ENCODE measurements around the gene KCNMA1. TPM values are rescaled to one million over a fixed set of nuclear protein-coding genes. Genes with fewer than 3 reads are reported as not detected.
"Not testable (repeated sequence)": the region's sequence is repeated elsewhere in the genome, so short reads cannot be mapped to it uniquely, and the experiment has no call there.

Gene KCNMA1
- 44.0 TPM for total RNA-seq

DNA sequence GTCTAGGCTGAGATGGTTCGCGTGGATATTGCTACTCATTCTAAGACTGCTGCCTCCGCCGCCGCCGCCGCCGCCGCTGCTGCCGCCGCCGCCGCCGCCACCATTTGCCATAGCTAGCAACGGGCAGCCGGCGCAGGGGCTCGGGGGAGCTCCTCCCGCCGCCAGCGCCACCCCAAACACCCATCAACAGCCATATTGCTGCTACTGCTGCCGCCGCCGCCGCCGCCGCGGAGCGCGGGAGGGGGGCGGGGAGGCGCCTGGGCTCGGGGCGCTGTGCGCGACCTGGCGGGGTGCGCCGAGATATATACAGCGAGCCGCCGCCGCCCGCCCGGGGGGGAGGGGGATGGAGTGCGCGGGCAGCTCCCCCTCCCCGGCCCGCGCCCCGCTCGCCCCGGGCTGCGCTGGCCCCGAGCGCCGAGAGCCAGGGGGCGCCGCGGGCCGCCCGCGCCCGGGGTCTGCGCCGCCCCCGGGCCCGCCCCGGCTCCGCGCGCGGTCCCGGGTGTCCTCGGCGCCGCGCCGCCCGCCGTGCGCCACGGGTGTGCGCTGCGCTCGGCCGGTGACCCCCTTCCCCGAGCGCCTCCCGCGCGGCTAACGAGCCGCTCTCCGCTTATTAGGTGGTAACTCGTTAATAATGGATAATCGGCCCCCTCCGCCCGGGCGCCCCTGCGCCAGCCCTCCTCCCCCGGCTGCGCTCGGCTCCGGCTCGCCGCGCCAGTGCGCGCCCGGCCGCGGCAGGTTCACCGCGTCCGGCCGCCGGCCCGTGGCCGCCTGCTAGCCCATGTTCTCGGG is at the start of gene KCNMA1:
Gene KCNMA1, minus strand, starts transcription at position 277 of the 789 bp plus-strand sequence.
- ATAC-seq (peak; percentile 70), DNase-seq (ENCODE audit: low spot score) (peak; percentile 61)

DNA sequence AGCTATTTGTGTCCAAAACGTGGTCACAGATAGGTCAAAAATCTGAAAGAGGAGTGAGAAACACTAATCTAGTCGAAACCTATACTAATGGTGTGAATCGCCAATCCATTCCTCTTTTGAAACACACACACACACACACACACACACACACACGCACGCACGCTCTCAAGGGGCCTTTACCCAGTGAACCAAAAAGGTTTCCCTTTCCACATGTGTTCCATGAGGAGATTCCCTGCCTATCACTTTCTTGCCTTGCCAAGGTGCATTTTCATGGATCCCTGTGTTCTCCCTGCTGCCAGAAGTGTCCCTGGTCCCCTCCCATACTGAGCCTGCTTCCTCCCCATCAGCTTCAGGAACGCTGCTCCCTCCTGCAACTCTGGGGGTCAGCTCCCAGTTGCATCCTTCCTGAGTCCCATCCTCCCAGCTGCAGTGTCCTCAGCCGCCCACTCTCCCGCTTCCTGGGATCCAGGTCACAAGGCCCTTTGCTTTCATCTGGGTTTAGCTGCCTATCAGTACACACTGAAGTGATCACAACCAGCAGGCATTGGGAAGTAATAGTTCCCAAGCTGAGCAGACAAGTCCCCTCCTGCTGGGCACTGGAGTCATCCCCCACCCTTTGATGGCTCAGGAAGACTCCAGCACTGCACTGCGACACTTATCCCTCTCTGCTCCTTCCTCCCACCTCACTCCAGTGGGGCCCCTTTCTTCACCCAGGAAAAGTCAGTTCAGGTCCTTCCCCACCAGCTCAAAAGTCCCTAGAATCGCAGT is 49.2 kb upstream of the KCNMA1 start:
- DNase-seq (ENCODE audit: low spot score) (no peak), ATAC-seq (no peak)

DNA sequence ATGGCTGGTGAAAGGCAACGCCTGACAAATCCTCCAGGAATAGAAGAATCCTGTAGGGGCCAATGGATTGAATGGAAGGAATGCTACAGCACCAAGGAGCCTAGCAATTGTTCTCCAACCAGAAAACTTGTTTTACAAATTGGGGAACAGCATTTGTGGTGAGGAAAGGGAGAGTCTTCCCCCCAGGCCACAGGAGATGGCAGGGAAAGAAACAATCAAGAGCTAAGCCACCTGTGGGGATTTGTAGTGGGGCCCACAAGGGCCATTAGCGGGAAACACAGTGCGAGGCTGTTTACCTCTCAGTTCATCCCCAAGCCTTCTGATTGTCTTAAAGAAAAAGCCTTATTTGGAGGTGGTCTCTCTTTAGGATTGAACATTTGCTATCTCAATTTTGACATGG is 48.5 kb upstream of the KCNMA1 start:
- DNase-seq (ENCODE audit: low spot score): no peak
- ATAC-seq: no peak

DNA sequence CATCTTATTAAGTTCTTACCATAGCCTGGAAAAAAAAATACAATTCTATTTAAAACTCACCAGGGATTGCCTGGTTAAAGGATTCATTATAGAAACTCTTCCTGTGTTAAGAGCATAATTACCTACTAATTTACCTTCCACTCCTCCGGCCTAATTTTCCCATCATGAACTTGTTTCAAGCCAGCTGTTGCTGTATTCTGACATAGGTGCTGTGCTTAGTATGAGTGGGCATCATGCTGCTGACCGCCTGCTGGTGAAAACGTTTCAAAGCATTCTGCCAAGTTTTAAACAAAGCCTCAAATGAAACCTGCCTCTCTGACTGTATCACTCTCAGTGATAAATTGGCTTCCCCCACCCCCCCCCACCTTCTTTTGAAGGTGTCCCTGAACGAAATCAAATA is 47.8 kb upstream of the KCNMA1 start:
- ATAC-seq: no peak
- no peak for DNase-seq (ENCODE audit: low spot score)

DNA sequence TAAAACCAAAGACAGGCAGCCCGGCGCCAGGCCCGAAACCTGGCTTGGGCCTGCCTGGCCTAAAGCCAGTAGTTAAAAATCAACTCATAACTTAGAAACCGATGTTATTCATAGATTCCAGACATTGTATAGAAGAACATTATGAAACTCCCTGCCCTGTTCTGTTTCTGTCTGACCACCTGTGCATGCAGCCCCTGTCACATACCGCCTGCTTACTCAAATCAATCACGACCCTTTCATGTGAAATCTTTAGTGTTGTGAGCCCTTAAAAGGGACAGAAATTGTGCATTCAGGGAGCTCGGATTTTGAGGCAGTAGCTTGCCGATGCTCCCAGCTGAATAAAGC is 45.5 kb upstream of the KCNMA1 start:
- not testable (repeated sequence) for ATAC-seq; DNase-seq (ENCODE audit: low spot score)

DNA sequence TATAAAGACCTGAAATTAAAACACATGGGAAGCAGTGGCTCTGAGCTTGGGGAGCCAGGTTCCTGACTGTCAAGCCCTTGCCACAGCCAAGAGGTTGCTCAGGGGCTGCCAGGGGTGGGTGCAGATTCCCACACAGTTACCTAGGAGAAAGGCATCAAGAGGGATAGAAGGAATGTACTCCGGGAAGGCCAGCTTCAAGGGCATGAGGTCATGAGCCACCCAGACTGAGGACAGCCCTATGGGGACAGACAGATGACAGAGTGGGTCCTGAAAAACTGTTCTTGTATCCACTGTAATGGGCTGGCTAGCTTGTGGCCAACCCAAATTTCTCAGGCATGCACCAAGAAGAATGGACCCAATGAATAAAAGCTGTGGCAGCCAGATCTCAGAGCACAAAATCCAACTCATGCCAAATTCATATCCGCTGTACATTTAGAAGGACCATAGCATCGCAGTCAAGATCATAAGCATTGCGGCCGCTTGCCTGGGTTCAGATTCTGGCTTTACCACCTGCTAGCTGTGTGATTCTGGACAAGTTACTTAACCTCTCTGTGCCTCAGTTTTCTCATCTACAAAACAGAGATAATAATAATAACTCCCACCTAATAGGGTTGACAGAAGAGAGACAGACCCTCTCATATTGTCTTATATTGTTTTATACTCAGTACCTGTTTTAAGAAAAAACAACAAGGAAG is 44.9 kb upstream of the KCNMA1 start:
- ATAC-seq: no peak
- no peak for DNase-seq (ENCODE audit: low spot score)

DNA sequence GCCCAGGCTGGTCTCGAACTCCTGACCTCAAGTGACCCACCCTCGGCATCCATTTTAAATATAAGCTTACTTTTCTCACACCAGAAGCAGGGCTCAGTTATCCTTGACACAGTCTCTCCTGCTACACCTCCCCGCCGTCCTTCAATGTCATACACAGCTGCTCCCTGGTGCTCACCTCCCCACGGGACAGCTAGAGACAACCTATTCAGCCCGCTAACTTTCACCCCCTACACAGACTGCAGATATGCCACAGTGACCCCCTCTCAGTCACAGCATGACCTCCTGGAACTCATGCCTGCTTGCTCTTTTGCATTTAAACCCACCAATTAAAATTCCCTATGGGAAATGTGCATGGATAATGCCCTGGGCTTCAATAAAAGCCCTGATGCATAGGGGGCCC is 44.2 kb upstream of the KCNMA1 start:
- DNase-seq (ENCODE audit: low spot score) (no peak), ATAC-seq (no peak)

DNA sequence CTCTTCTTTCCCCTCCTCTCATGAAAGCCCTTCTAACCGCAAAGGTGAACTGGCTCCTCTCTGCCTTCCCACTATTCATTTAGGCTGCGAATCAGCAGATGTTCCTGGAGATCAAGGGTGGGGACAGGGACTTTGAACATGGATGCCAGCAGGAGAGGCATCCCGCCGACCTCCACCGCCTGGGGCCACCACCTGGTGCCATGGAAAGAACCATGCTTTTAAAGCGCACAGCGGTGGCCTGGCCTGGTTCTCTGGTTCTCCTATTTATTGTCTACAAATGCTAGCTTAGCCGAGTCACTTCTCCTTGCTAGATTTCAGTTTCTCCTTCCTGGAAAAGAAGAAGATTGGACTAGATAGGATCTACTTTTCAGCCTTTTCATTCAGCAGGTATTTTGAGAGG is 43.2 kb upstream of the KCNMA1 start:
- DNase-seq (ENCODE audit: low spot score): no peak
- ATAC-seq: no peak

DNA sequence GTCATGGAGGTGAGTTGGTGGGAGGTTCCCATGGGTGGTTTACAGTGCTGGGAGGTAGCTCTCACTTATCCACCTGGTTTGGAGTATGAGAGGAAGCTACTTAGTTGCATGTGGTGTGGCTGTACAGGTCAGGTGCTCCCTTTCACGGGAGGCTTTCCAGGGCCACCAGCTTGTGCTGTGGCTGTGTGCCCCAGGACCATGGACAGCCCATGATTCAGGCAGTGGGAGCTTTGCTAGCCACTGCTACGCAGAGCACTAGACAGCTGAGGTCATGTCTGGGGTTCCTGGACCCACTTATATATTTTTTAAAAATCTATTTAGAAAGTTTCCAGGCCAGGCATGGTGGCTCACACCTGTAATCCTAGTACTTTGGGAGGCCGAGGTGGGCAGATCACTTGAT is 42.5 kb upstream of the KCNMA1 start:
- DNase-seq (ENCODE audit: low spot score) (no peak), ATAC-seq (no peak)

DNA sequence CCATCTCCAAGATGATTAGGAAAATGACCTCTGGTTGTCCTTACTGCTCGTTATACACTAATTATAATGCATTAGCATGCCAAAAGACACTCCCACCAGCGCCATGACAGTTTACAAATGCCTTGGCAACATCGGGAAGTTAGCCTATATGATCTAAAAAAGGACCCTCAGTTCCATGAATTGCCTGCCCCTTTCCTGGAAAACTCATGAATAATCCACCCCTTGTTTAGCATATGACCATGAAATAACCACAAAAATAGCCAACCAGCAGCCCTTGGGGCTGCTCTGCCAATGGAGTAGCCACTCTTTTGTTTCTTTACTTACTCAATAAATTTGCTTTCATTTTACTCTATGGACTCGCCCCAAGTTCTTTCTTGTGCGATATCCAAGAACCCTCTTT is 41.6 kb upstream of the KCNMA1 start:
- ATAC-seq: no peak

DNA sequence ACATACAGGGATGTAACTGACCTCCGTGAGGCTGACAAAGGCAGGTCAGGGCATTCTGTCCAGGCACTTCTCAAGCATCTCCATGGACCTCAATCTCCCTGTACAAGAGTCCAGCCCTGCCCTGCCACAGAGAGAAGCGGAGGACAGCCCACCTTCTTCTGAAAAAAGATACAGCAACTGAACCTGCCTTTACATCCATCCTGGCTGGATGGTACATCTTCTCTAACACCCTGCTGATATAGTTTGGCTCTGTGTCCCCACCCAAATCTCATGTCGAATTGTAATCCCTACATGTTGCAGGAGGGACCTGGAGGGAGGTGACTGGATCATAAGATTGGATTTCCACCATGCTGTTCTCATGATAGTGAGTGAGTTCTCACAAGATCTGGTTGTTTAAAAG is 40.5 kb upstream of the KCNMA1 start:
- no peak for ATAC-seq
- no peak for DNase-seq (ENCODE audit: low spot score)

More for the DNA sequence above, 41.6 kb upstream of the KCNMA1 start:
- no peak for DNase-seq (ENCODE audit: low spot score)

DNA sequence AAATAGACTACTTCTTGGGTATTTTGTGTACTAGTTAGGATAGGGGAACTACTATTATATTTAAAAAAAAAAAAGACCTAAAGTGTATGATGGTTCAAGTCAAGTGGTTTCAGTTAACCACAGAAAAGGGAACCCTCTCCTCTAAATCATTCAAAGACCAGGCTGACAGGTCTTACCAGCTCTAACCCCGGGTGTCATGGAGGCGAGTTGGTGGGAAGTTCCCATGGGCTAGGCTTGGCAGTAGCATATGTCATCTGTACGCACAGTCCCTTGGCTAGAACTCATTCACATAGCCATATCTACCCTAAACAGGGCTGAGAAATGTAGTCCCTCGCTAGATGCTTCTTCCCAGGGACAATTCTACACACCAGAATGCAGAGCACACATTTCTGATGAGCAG is 37.7 kb upstream of the KCNMA1 start:
- ATAC-seq: no peak
- DNase-seq (ENCODE audit: low spot score): no peak

DNA sequence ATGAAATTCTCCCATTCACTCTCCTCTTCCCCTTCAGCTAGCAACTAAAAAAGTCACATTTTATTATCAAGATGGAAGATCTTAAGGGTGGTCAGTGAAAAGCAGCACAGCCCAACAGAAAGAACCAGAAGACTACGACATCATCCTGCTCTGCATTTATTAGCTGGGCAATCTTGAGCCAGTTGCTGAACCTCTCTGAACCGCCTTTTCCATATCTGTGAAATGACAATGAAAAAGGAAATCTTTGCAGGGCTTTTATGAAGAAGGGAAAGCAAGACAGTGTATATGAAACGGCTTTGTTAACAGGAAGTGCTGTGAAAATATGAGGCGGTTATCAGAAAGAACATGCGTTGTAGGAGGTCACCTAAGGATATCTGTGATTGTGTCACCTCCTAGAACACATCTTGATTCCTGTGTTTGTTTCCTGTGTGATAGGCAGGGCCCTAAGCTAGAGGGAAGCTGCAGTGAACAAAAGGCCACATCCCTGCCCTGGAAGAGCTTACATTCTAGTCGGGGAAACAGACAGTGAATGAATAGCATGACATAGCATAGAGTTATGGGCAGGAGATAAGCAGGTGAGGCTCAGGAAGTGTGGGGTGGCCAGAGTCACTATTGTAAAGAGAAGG is 36.0 kb upstream of the KCNMA1 start:
- no peak for DNase-seq (ENCODE audit: low spot score)
- no peak for ATAC-seq

DNA sequence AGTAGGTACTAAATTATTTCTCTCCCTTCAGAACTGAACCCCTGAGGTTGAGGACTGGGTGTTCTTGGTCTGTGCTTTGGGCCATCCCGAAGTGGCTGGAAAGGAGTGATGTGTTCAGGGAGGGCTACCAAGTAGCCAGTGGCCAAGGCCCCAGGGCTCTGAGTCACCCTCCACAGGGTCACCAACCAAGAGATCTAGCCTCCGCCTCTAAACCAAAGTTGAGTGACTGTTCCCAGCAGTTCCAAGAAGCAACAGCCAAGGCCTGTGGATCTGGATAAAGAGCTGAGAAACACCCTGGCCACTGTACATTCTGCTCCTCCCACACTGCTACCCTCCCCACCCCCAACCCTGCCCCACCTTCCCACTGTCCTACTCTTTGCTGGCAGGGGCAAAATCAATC is 35.5 kb upstream of the KCNMA1 start:
- DNase-seq (ENCODE audit: low spot score) (no peak), ATAC-seq (no peak)

DNA sequence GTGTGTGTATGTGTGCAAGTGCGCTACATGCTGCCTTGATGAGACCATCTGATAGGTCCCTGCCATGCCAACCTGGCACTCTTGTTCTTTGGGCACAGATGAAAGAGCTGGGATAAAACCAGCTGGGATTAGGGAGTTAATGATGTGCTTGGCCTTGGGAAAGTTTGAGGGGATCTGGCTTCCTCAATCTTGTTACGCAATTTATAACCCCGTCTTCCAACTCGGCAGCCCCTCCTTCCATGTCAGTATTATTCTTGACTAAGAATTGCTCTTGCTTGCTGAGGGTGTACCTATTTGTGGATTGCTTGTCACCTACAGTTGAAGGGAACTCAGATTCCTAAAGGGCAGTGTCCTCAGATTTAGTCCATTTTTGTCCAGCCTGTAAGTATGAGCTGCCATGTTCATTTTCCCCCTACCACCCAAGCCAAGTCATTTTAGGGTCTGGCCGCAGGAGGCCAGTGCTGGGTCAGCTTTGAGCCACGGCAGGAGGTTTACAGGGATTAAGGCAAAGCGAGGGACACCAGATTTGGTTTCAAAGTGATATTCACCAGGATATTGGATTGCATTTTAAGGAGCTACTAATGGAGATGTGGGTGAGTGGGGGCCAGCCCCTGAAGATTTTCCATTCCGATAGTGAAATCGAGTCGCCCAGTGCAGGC is 34.1 kb upstream of the KCNMA1 start:
- DNase-seq (ENCODE audit: low spot score) (no peak), ATAC-seq (no peak)

DNA sequence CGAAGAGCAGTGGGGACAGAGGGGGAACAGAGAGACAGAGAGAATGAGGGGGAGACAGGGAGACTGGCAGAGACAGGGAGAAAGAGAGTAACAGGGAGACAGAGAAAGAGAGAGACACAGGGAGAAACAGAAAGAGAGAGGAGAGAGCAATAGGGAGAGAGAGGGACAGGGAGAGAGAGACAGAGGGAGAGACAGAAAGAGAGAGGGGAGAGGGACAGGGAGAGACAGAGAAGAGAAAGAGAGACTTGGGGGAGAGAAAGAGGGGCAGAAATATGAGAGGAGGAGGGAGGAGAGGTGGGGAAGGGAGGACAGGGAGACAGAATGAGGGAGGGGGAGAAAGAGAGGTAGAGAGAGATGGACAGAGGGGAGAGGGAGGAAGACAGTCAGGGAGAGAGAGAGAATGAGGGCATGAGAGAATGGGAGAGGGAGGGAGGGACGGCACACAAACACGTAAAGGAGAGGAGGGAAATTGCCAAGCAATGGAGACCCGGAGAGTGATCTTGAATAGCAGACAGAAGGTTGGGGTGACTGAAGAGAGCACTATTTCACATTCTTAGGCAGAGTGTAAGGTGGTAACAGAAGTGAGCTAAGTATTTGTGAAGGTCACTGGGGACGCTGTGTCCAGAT is 33.3 kb upstream of the KCNMA1 start:
- ATAC-seq: no peak
- no peak for DNase-seq (ENCODE audit: low spot score)

DNA sequence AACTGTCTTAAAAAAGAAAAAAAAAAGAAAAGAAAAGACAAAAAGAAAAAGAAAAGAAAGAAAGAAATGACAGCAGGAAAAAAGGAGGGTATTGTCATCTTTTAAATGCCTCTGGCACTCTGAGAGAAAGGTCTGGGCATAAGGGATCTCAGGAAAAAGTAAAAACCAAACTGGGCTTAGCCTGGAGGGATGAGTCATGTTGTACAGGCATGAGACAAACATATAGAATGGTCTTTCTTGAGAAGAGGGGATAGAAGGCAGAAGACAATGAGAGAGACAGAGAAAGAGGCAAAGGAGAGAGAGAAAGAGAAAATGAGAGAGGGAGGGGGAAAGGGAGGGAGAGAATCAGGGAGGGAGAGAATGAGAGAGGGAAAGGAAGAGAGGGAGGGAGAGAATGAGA is 32.3 kb upstream of the KCNMA1 start:
- DNase-seq (ENCODE audit: low spot score): no peak
- no peak for ATAC-seq

DNA sequence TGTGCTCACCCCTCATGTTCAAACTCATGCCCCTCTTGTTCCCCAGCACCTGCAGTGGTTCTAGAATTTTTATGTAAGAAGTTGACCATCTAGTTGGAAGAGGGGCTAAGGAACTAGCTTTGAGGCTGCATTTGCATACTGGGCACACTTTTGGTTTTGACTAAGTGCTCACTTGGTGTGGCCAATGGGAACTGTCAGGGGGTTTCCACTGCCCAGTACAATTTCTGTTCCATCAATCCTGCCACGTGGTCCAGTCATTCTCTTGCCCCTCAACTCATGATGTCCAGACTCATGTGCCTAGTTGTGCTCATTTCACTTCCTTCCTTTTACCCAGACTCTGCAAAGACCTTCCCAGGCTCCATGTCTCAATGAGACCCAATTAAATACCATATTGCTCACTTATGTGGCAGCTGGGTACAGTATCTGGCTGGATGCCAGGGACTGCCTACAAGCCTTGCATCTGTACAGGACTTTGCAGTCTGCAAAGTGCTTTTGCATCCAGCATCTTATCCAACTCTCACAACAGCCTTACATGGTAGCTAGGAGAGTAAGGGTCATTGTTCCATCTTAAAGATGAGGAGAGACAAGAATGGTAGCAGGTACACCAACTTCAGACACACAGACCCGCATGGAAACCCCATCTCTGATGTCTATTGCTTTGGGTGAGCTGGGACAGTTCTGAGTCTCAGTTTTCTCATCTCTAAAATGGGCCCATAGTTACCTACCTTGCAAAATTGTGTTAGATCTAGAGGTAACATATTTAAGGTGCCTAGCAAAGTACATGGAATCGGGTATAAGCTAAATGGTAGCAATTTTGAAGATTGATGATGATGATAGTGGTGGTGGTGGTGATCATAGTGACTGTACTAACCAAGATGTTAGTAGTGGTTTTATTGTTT is 30.1 kb upstream of the KCNMA1 start:
- DNase-seq (ENCODE audit: low spot score) (no peak), ATAC-seq (no peak)

DNA sequence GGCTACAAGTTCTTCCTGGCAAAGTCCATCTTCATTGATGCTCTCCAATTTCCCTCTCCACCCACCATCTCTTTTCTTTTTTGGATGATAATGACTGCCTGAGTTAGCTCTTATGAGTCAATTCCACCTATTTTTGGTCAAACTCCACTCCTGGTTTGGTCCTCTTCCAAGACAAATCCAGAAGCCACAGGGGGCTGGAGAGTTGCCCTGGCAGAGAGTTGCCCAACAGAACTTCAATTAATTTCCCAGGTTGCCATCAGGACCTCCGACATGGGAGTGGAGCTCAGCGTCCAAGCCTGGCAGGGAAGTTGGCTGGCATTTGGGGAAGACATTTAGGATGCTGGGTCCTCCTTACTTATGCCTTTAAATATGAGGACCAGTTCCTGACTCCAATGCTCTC is 29.2 kb upstream of the KCNMA1 start:
- DNase-seq (ENCODE audit: low spot score) (peak; percentile 69), ATAC-seq (peak; percentile 88)
